Stimulated activated memory B cell treated with anti-CD40 and anti-IgM and Interleukin-4, amounts not matched to agents 10 μg/mL and 1 μg/mL and 100 μg/mL, for 72 hours (primary cell): ENCODE data around the gene LHFPL6.

Source experiments
- ATAC-seq: fragments of 150-1000 bp; cut with Tn5 transposase; 2 replicates; pipeline ENCODE4 v1.10.0; 2021
- H3K27ac Mint-ChIP-seq: one replicate; pipeline ENCODE4 v1.8.0; 2022; ENCODE audit warnings: mild to moderate bottlenecking, mixed read lengths
- H3K27me3 Mint-ChIP-seq: one replicate; pipeline ENCODE4 v1.8.0; 2022; ENCODE audit warnings: mixed read lengths
- H3K36me3 Mint-ChIP-seq: one replicate; pipeline ENCODE4 v1.8.0; 2022; ENCODE audit warnings: mixed read lengths
- H3K4me1 Mint-ChIP-seq: one replicate; pipeline ENCODE4 v1.8.0; 2022; ENCODE audit warnings: mixed read lengths
- H3K4me3 Mint-ChIP-seq: one replicate; pipeline ENCODE4 v1.8.0; 2022; ENCODE audit warnings: mild to moderate bottlenecking, moderate library complexity, mixed read lengths
- H3K9me3 Mint-ChIP-seq: one replicate; pipeline ENCODE4 v1.8.0; 2022; ENCODE audit warnings: mixed read lengths

Gene LHFPL6

GRCh38 chr13:39602277-39602613, 748 bp downstream of the LHFPL6 start:
- peak overlapping the region; percentile 74 for H3K4me3 Mint-ChIP-seq
- peak; percentile 36 for ATAC-seq
- H3K27ac Mint-ChIP-seq, result no peak overlapping the region
- H3K36me3 Mint-ChIP-seq, result no peaks in the 10 kb centered on the region
- H3K9me3 Mint-ChIP-seq, result no peaks in the 10 kb centered on the region
- peaks cover 14% of the 10 kb centered on the region for H3K4me1 Mint-ChIP-seq
- peaks cover 43% of the 10 kb centered on the region for H3K27me3 Mint-ChIP-seq

GRCh38 chr13:39601636-39602035, 1.4 kb downstream of the LHFPL6 start:
- no peak for ATAC-seq
- Mint-ChIP-seq H3K4me1 (peaks cover 14% of the 10 kb centered on the region), H3K27me3 (peaks cover 43% of the 10 kb centered on the region), H3K4me3 (no peak overlapping the region), H3K27ac (no peak overlapping the region), H3K9me3 (no peaks in the 10 kb centered on the region), H3K36me3 (no peaks in the 10 kb centered on the region)

GRCh38 chr13:39600766-39601165, 2.2 kb downstream of the LHFPL6 start:
- Mint-ChIP-seq H3K9me3 (no peaks in the 10 kb centered on the region), H3K36me3 (no peaks in the 10 kb centered on the region), H3K27me3 (peaks cover 43% of the 10 kb centered on the region), H3K4me1 (peaks cover 14% of the 10 kb centered on the region), H3K4me3 (no peak overlapping the region), H3K27ac (no peak overlapping the region)
- ATAC-seq, result no peak

GRCh38 chr13:39599842-39600241, 3.2 kb downstream of the LHFPL6 start:
- H3K27me3 Mint-ChIP-seq, result peaks cover 41% of the 10 kb centered on the region
- H3K4me3 Mint-ChIP-seq, result no peak overlapping the region
- H3K36me3 Mint-ChIP-seq, result no peaks in the 10 kb centered on the region
- H3K27ac Mint-ChIP-seq, result no peak overlapping the region
- H3K9me3 Mint-ChIP-seq, result no peaks in the 10 kb centered on the region
- ATAC-seq, result no peak
- peaks cover 14% of the 10 kb centered on the region for H3K4me1 Mint-ChIP-seq

GRCh38 chr13:39599012-39599411, 4.0 kb downstream of the LHFPL6 start:
- no peak for ATAC-seq
- Mint-ChIP-seq H3K4me1 (peaks cover 14% of the 10 kb centered on the region), H3K4me3 (no peak overlapping the region), H3K27ac (no peak overlapping the region), H3K9me3 (no peaks in the 10 kb centered on the region), H3K27me3 (peaks cover 33% of the 10 kb centered on the region), H3K36me3 (no peaks in the 10 kb centered on the region)

- H3K4me3 Mint-ChIP-seq, result no peak overlapping the region
- H3K27ac Mint-ChIP-seq, result no peak overlapping the region
- H3K27me3 Mint-ChIP-seq, result peaks cover 23% of the 10 kb centered on the region
- no peaks in the 10 kb centered on the region for H3K36me3 Mint-ChIP-seq
- H3K9me3 Mint-ChIP-seq, result no peaks in the 10 kb centered on the region
- H3K4me1 Mint-ChIP-seq, result peaks cover 8% of the 10 kb centered on the region
- ATAC-seq, result no peak
Measured at GRCh38 chr13:39597838-39598237, 5.2 kb downstream of the LHFPL6 start.

GRCh38 chr13:39596685-39597084, 6.3 kb downstream of the LHFPL6 start:
- no peak overlapping the region for H3K27ac Mint-ChIP-seq
- ATAC-seq, result no peak
- H3K4me3 Mint-ChIP-seq, result no peak overlapping the region
- H3K9me3 Mint-ChIP-seq, result no peaks in the 10 kb centered on the region
- no peaks in the 10 kb centered on the region for H3K4me1 Mint-ChIP-seq
- H3K36me3 Mint-ChIP-seq, result no peaks in the 10 kb centered on the region
- H3K27me3 Mint-ChIP-seq, result peaks cover 12% of the 10 kb centered on the region

GRCh38 chr13:39596176-39596575, 6.8 kb downstream of the LHFPL6 start:
- Mint-ChIP-seq H3K4me3 (no peak overlapping the region), H3K27me3 (peaks cover 10% of the 10 kb centered on the region), H3K9me3 (no peaks in the 10 kb centered on the region), H3K4me1 (no peaks in the 10 kb centered on the region), H3K27ac (no peak overlapping the region), H3K36me3 (no peaks in the 10 kb centered on the region)
- no peak for ATAC-seq

GRCh38 chr13:39590466-39591036, 12.4 kb downstream of the LHFPL6 start:
- Mint-ChIP-seq H3K27ac (no peak overlapping the region), H3K27me3 (peaks cover 13% of the 10 kb centered on the region), H3K4me1 (no peaks in the 10 kb centered on the region), H3K4me3 (no peak overlapping the region), H3K36me3 (no peaks in the 10 kb centered on the region), H3K9me3 (no peaks in the 10 kb centered on the region)
- no peak for ATAC-seq

- Mint-ChIP-seq H3K9me3 (no peaks in the 10 kb centered on the region), H3K36me3 (no peaks in the 10 kb centered on the region), H3K4me3 (no peak overlapping the region), H3K4me1 (no peaks in the 10 kb centered on the region), H3K27me3 (peaks cover 23% of the 10 kb centered on the region), H3K27ac (no peak overlapping the region)
- no peak for ATAC-seq
Measured at GRCh38 chr13:39588384-39588783, 14.6 kb downstream of the LHFPL6 start.

GRCh38 chr13:39587939-39588338, 15.1 kb downstream of the LHFPL6 start:
- no peak overlapping the region for H3K4me3 Mint-ChIP-seq
- H3K27ac Mint-ChIP-seq, result no peak overlapping the region

GRCh38 chr13:39586958-39587605, 15.9 kb downstream of the LHFPL6 start:
- Mint-ChIP-seq H3K27me3 (peaks cover 24% of the 10 kb centered on the region), H3K4me3 (no peak overlapping the region), H3K4me1 (no peaks in the 10 kb centered on the region), H3K36me3 (no peaks in the 10 kb centered on the region), H3K27ac (no peak overlapping the region), H3K9me3 (no peaks in the 10 kb centered on the region)
- no peak for ATAC-seq

More at GRCh38 chr13:39587939-39588338, 15.1 kb downstream of the LHFPL6 start:
- no peak for ATAC-seq
- H3K27me3 Mint-ChIP-seq, result peaks cover 24% of the 10 kb centered on the region
- no peaks in the 10 kb centered on the region for H3K9me3 Mint-ChIP-seq
- no peaks in the 10 kb centered on the region for H3K4me1 Mint-ChIP-seq
- no peaks in the 10 kb centered on the region for H3K36me3 Mint-ChIP-seq

- Mint-ChIP-seq H3K27me3 (peaks cover 24% of the 10 kb centered on the region), H3K27ac (no peak overlapping the region), H3K4me3 (no peak overlapping the region), H3K36me3 (no peaks in the 10 kb centered on the region), H3K4me1 (no peaks in the 10 kb centered on the region), H3K9me3 (no peaks in the 10 kb centered on the region)
- no peak for ATAC-seq
Measured at GRCh38 chr13:39586151-39586550, 16.8 kb downstream of the LHFPL6 start.

GRCh38 chr13:39585219-39585618, 17.8 kb downstream of the LHFPL6 start:
- H3K4me1 Mint-ChIP-seq, result no peaks in the 10 kb centered on the region
- no peak for ATAC-seq
- no peak overlapping the region for H3K4me3 Mint-ChIP-seq
- H3K36me3 Mint-ChIP-seq, result no peaks in the 10 kb centered on the region
- no peaks in the 10 kb centered on the region for H3K9me3 Mint-ChIP-seq
- H3K27me3 Mint-ChIP-seq, result peaks cover 24% of the 10 kb centered on the region
- H3K27ac Mint-ChIP-seq, result no peak overlapping the region

- ATAC-seq, result no peak
- Mint-ChIP-seq H3K36me3 (no peaks in the 10 kb centered on the region), H3K4me3 (no peak overlapping the region), H3K27ac (no peak overlapping the region), H3K27me3 (peaks cover 11% of the 10 kb centered on the region), H3K4me1 (no peaks in the 10 kb centered on the region), H3K9me3 (no peaks in the 10 kb centered on the region)
Measured at GRCh38 chr13:39580881-39581575, 22.0 kb downstream of the LHFPL6 start.

- H3K4me1 Mint-ChIP-seq, result no peaks in the 10 kb centered on the region
- ATAC-seq, result peak; percentile 53
- peaks cover 6% of the 10 kb centered on the region for H3K27me3 Mint-ChIP-seq
- H3K36me3 Mint-ChIP-seq, result no peaks in the 10 kb centered on the region
- no peak overlapping the region for H3K27ac Mint-ChIP-seq
- no peaks in the 10 kb centered on the region for H3K9me3 Mint-ChIP-seq
- H3K4me3 Mint-ChIP-seq, result no peak overlapping the region
Measured at GRCh38 chr13:39578821-39579291, 24.1 kb downstream of the LHFPL6 start.
